Measurements from ENCODE around the gene B3GLCT. TPM values are rescaled to one million over a fixed set of nuclear protein-coding genes. Genes with fewer than 3 reads are reported as not detected.

The B3GLCT gene
- total and polyA plus RNA-seq, 2 of the 13 experiments (the other 11 are each of a cell fraction or from before 2014, with no cell fraction given), result 2.0 to 7.1 TPM

DNA sequence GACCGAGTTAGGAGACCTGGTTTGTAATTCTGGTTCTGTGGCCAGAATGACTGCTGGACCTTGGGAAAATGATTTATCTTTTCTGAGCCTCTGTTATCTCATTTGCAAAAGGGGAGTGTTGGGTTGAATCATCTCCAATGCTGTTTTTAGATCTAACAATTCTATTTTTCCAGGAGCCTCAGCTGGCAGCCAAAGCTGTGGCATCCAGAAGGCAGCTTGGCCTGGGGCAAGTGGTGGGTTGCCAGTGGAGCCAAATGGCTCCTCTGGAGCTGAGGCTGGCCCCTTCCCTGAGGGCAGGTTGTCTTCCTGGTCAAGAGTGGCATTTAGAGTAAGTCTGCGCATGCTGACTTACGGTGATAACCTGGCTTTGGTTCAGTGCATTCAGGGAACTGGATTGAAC, 21.3 kb downstream of the B3GLCT start (continued):
- TF ChIP-seq ZNF7 (CRISPR knock-in tag; IDR thresholded peaks at IDR 0.05) (no peak), MLLT10 (CRISPR knock-in tag; IDR thresholded peaks at IDR 0.05) (no peak), GABPB1 (CRISPR knock-in tag; IDR thresholded peaks at IDR 0.05) (no peak), ZSCAN31 (CRISPR knock-in tag; IDR thresholded peaks at IDR 0.05; ENCODE audit: low read depth) (no peak), SRSF1 (optimal IDR thresholded peaks at IDR 0.05; ENCODE audit: low read depth, low read length) (no peak), ZBTB3 (CRISPR knock-in tag; IDR thresholded peaks at IDR 0.05; ENCODE audit: borderline replicate concordance, low read depth) (no peak), ZMYM2 (CRISPR knock-in tag; IDR thresholded peaks at IDR 0.05) (no peak), ZNF441 (CRISPR knock-in tag; IDR thresholded peaks at IDR 0.05; ENCODE audit: borderline replicate concordance) (no peak), MIER2 (CRISPR knock-in tag; IDR thresholded peaks at IDR 0.05) (no peak), ZNF460 (CRISPR knock-in tag; IDR thresholded peaks at IDR 0.05; ENCODE audit: borderline replicate concordance) (no peak), ZNF652 (CRISPR knock-in tag; IDR thresholded peaks at IDR 0.05; ENCODE audit: borderline replicate concordance, low read depth) (no peak), ZNF816 (CRISPR knock-in tag; IDR thresholded peaks at IDR 0.05; ENCODE audit: borderline replicate concordance) (no peak)

DNA sequence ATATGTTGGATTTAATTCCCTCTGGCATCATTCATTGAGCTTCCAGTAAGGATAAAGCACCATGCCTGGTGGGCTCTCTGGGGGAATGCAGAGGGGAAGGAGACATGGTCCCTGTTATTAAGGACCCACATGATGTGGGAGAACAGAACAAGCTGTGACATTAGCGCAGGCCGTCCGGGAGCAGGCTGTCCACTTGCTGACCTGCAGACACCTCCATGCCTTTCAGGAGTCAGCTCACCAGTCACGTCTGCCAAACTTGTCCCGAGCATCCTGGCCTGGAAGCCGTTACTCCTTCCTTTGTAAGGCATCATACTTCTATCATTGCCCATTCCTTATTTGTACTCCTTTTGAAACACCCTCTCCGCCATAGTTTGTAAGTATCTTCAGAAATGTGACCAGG, 23.4 kb downstream of the B3GLCT start:
- CTCF ChIA-PET (ENCODE audit: low intra/inter-chr PET ratio, low total read pairs), result no interaction called here
- no peaks in the 10 kb centered on the region for H3K4me1 ChIP-seq (ENCODE audit: insufficient read depth, low read length)
- no peaks in the 10 kb centered on the region for H3K36me3 ChIP-seq (replicated peaks in 1 of 2; ENCODE audit: control insufficient read depth in 1 of 2, insufficient read depth in 2 of 2, low read length in 2 of 2)
- H3K79me2 ChIP-seq (ENCODE audit: insufficient read depth, low read length), result no peaks in the 10 kb centered on the region
- no peaks in the 10 kb centered on the region for H3K27me3 ChIP-seq (ENCODE audit: control insufficient read depth in 1 of 2, insufficient read depth in 2 of 2, low read length in 2 of 2)
- H3K4me2 ChIP-seq (ENCODE audit: low read depth, low read length), result no peak overlapping the region
- no peak overlapping the region for H2AFZ ChIP-seq (ENCODE audit: low read length)
- no peak overlapping the region for H3K27ac ChIP-seq (ENCODE audit: extremely low read length, insufficient read depth, low read length)
- DNase-seq (ENCODE audit: low spot score), result no peak
- no peaks in the 10 kb centered on the region for H4K20me1 ChIP-seq (ENCODE audit: insufficient read depth, low read length)
- no TSS peak for BruUV-seq (replicated peaks)
- in situ Hi-C loops (cut with HindIII; ENCODE audit: extremely low pct_ligation_motif_present, low pct_unique_long_range_greater_than_20kb) (no loop called here), intact Hi-C loops (cut with micrococcal nuclease; ENCODE audit: unreplicated experiment) (no loop called here)
- no peak overlapping the region for H3K4me3 ChIP-seq (replicated peaks in 1 of 3; ENCODE audit: insufficient read depth in 1 of 3, low read depth in 2 of 3, low read length in 3 of 3)
- H3K9me3 ChIP-seq (ENCODE audit: low read length), result no peaks in the 10 kb centered on the region
- FAIRE-seq, result no peak
- ATAC-seq, result no peak
- POLR2A ChIA-PET, result no interaction called here
- H3K9ac ChIP-seq (ENCODE audit: insufficient read depth, low read depth, low read length), result no peak overlapping the region
- WGBS (ENCODE audit: low lambda C conversion rate), result 93% methylated on average over 7 of the region's 7 CpGs
- TF ChIP-seq, protein P1, sequence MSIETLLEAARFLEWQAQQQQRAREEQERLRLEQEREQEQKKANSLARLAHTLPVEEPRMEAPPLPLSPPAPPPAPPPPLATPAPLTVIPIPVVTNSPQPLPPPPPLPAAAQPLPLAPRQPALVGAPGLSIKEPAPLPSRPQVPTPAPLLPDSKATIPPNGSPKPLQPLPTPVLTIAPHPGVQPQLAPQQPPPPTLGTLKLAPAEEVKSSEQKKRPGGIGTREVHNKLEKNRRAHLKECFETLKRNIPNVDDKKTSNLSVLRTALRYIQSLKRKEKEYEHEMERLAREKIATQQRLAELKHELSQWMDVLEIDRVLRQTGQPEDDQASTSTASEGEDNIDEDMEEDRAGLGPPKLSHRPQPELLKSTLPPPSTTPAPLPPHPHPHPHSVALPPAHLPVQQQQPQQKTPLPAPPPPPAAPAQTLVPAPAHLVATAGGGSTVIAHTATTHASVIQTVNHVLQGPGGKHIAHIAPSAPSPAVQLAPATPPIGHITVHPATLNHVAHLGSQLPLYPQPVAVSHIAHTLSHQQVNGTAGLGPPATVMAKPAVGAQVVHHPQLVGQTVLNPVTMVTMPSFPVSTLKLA (IDR thresholded peaks at IDR 0.05), result no peak
- no peak for TF ChIP-seq IRF2 (CRISPR knock-in tag; IDR thresholded peaks at IDR 0.05)
- no peak for TF ChIP-seq TEAD2 (CRISPR knock-in tag; IDR thresholded peaks at IDR 0.05)
- no peak for TF ChIP-seq ZNF605 (CRISPR knock-in tag; IDR thresholded peaks at IDR 0.05)
- TF ChIP-seq ZNF296 (CRISPR knock-in tag; conservative IDR thresholded peaks at IDR 0.05), result no peak
- no peak for TF ChIP-seq XRCC5 (optimal IDR thresholded peaks at IDR 0.05; ENCODE audit: low read length)
- TF ChIP-seq KMT2A (CRISPR knock-in tag; IDR thresholded peaks at IDR 0.05), result no peak
- TF ChIP-seq, protein P2, sequence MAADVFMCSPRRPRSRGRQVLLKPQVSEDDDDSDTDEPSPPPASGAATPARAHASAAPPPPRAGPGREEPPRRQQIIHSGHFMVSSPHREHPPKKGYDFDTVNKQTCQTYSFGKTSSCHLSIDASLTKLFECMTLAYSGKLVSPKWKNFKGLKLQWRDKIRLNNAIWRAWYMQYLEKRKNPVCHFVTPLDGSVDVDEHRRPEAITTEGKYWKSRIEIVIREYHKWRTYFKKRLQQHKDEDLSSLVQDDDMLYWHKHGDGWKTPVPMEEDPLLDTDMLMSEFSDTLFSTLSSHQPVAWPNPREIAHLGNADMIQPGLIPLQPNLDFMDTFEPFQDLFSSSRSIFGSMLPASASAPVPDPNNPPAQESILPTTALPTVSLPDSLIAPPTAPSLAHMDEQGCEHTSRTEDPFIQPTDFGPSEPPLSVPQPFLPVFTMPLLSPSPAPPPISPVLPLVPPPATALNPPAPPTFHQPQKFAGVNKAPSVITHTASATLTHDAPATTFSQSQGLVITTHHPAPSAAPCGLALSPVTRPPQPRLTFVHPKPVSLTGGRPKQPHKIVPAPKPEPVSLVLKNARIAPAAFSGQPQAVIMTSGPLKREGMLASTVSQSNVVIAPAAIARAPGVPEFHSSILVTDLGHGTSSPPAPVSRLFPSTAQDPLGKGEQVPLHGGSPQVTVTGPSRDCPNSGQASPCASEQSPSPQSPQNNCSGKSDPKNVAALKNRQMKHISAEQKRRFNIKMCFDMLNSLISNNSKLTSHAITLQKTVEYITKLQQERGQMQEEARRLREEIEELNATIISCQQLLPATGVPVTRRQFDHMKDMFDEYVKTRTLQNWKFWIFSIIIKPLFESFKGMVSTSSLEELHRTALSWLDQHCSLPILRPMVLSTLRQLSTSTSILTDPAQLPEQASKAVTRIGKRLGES (CRISPR knock-in tag; IDR thresholded peaks at IDR 0.05; ENCODE audit: borderline replicate concordance), result no peak
- no peak for TF ChIP-seq ELF4 (CRISPR knock-in tag; IDR thresholded peaks at IDR 0.05; ENCODE audit: borderline replicate concordance)
- no peak for TF ChIP-seq KLF15 (CRISPR knock-in tag; IDR thresholded peaks at IDR 0.05; ENCODE audit: borderline replicate concordance)
- no peak for TF ChIP-seq SOX6 (IDR thresholded peaks at IDR 0.05)
- TF ChIP-seq SOX6 (CRISPR knock-in tag; IDR thresholded peaks at IDR 0.05), result no peak
